Measurements from ENCODE around the gene WDSUB1.

The WDSUB1 gene

DNA sequence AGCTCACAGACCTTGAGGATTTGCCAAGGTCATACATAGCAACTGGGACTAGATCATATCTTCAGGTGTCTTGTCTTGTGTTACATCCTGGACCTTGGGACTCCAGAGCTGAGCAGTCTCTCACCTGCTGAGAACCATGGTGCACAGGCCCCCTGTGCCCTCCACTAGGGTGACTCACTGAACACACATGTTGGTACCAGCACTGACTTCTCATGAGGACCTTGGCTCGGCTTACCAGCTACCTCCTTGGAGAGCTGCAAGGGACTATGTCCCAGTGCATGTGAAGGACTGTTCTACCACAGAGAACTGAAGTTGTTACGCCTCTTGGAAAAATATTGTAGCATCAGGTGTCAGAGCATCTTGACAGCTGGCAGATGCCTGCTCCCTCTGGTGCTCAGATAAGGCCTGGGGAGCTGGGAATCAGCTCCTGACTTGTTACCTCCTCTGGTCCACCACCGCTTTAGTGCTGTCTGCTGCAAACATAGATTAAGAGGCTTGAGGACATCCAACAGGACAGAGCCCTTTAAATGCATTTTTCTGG lies 72.1 kb downstream of the WDSUB1 start:
- H3K4me3 ChIP-seq (ENCODE audit: low read depth, low read length) = no peak overlapping the region
- TF ChIP-seq, protein P1, sequence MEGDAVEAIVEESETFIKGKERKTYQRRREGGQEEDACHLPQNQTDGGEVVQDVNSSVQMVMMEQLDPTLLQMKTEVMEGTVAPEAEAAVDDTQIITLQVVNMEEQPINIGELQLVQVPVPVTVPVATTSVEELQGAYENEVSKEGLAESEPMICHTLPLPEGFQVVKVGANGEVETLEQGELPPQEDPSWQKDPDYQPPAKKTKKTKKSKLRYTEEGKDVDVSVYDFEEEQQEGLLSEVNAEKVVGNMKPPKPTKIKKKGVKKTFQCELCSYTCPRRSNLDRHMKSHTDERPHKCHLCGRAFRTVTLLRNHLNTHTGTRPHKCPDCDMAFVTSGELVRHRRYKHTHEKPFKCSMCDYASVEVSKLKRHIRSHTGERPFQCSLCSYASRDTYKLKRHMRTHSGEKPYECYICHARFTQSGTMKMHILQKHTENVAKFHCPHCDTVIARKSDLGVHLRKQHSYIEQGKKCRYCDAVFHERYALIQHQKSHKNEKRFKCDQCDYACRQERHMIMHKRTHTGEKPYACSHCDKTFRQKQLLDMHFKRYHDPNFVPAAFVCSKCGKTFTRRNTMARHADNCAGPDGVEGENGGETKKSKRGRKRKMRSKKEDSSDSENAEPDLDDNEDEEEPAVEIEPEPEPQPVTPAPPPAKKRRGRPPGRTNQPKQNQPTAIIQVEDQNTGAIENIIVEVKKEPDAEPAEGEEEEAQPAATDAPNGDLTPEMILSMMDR (IDR thresholded peaks at IDR 0.05; ENCODE audit: low read depth, low read length, missing control alignments) = no peak
- no peak for DNase-seq (ENCODE audit: low read depth)

- no peak for DNase-seq (ENCODE audit: low read depth)
- TF ChIP-seq, protein P1 (IDR thresholded peaks at IDR 0.05; ENCODE audit: low read depth, low read length, missing control alignments) = no peak
- H3K4me3 ChIP-seq (ENCODE audit: low read depth, low read length) = no peak overlapping the region
Observed at GRCh38 chr2:159213296-159213695, 73.2 kb downstream of the WDSUB1 start.

DNA sequence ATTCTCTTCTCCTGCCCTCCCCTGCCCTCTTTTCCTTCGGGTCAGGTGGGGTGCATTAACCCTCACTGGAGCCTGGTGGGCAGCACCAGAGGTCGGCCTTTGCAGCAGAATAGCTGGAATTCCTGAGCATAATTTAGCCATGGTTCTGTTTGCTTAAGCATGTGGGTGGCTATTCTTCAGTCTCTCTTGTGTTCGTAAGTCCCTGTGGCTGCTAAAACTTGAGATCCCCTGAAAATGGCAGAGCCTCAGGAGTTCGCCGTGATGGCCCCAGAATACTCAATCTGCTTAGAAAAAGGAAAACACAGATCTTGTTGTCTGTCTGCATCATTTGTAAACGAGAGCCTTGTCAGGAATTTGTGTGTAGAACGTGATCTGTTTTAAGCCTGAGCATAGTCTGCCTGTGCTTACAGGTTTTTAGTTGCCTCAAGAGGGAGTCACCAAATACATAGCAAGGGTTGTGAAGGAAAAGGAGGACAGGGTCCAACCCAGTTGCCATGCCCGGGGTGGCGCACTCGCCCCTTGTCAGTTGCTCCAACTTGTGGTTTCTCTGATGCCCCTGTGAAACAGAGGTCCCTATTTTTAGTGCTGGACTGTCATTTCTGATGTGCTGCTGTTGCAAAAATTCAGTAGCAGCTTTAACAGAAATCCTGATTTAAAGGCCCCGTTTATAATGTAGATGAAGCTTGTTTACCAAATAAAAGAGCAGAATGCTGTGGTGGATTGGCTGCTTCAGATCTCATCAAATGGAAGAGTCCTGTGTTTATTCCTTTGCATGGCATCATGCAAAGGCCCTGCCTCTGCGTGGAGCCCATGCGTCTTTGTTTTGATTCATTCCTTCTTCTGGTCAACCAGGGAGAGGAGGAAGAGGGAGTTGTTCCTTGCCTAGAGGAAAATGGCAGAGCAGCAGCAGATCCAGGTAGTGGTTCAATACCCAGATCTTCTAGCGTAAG lies 74.8 kb downstream of the WDSUB1 start:
- no peak for DNase-seq (ENCODE audit: low read depth)
- no peak overlapping the region for H3K4me3 ChIP-seq (ENCODE audit: low read depth, low read length)
- TF ChIP-seq, protein P1 (IDR thresholded peaks at IDR 0.05; ENCODE audit: low read depth, low read length, missing control alignments) = no peak

DNA sequence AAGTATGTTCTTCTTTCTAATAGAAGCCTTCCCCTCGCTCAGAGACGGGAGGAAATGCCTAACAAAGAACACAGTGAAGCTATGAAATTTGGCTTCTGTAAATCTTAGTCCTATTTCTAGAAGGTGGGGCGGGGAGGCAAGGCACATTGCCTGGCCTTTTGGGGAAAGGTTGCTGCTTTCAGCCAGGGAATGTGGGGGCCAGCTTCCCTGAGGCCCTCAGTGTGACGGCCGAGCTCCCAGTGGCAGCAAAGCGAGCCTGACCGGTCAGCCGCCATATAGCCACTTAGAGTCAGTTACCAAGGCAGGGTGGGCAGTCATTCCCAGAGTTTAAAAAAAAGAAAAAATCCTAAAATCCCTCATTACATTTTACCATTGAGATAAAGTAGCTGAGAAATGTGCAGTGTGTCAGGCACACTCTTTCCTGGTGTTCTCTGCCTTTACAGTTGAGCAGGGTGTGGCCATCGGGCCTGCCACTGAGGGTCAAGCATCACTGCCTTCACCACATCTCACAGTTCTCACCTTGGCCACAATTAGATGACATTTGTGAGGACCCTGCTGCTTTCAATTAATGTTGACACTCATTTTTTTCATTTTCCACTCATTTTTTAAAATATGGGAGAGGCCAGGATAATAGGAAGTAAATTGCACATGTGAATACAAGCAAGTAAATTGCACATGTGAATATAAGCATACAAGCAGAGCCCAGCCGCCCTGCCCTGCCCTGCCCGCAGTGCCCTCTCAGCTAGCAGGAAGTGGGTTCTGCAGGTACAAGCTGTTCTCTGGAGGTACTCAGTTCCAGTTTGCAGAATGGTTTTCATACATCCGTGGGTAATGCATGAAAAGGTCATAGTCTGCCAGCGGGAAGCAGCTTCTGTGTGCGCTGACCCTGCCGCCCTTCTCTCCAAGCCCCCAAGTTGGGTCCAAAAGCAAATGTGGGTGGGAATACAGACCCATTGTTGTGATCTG lies 76.9 kb downstream of the WDSUB1 start:
- DNase-seq (ENCODE audit: low read depth) = no peak
- TF ChIP-seq, protein P1 (IDR thresholded peaks at IDR 0.05; ENCODE audit: low read depth, low read length, missing control alignments) = no peak
- H3K4me3 ChIP-seq (ENCODE audit: low read depth, low read length) = no peak overlapping the region

GRCh38 chr2:159208438-159208837 lies 78.1 kb downstream of the WDSUB1 start:
- TF ChIP-seq, protein P1 (IDR thresholded peaks at IDR 0.05; ENCODE audit: low read depth, low read length, missing control alignments) = no peak
- no peak overlapping the region for H3K4me3 ChIP-seq (ENCODE audit: low read depth, low read length)
- DNase-seq (ENCODE audit: low read depth) = no peak

- no peak for DNase-seq (ENCODE audit: low read depth)
Observed at GRCh38 chr2:159206736-159207380, 79.6 kb downstream of the WDSUB1 start.

More at GRCh38 chr2:159206736-159207380, 79.6 kb downstream of the WDSUB1 start:
- TF ChIP-seq, protein P1 (IDR thresholded peaks at IDR 0.05; ENCODE audit: low read depth, low read length, missing control alignments) = no peak
- H3K4me3 ChIP-seq (ENCODE audit: low read depth, low read length) = no peak overlapping the region
